Stimulated activated CD4-positive, alpha-beta T cell treated with anti-CD3 and anti-CD28 coated beads, Interleukin-4, amount 100 ng/mL, for 1 hour (primary cell): Measurements from ENCODE around the gene HDAC7.
"Not testable (repeated sequence)": the region's sequence is repeated elsewhere in the genome, so short reads cannot be mapped to it uniquely, and the experiment has no call there.

Experiments used
- DNase-seq: peaks from one replicate; pipeline ENCODE4 v3.0.0-alpha.2; 2020

Gene HDAC7

DNA sequence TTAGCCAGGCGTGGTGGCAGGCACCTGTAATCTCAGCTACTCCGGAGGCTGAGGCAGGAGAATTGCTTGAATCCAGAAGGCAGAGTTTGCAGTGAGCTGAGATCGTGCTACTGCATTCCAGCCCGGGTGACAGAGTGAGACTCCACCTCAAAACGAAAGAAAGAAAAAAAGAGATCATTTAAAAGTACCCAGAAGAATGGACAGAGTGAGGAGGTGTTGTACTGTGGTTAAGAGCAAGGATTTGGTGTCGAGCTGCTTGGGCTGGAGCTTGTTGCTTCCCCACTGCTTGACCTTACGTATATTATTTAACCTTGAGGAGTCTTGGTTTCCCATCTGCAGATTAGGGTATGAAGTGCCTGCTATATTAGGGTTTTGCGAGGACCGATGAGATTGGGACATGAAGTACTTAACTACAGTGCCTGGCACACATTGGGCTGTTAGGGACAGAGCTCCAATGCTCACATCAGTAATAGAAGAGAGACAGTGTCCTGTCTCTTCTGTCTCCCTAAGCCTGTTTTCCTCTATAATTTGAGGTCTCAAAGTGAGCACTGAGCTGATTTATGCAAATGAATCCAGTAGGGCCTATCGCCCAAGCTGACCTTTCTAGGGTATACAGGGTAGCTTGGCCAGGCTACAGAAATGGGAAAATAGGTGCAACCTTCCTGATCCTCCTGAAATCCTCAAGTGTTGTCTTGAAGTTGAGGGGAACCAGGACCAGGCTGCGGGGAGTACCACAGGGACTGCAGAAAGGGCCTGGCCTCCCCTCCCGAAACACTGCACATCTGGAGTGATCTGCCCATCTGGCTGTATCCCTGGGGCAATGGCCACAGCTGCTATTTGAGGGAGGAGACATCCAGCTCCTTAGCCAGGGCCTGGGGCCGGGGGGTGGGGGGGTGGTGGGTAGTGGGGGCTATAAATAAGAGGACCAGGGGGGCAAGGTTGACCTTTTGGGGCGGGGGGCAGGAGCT, 8.6 kb upstream of the HDAC7 start:
- no peak for DNase-seq

DNA sequence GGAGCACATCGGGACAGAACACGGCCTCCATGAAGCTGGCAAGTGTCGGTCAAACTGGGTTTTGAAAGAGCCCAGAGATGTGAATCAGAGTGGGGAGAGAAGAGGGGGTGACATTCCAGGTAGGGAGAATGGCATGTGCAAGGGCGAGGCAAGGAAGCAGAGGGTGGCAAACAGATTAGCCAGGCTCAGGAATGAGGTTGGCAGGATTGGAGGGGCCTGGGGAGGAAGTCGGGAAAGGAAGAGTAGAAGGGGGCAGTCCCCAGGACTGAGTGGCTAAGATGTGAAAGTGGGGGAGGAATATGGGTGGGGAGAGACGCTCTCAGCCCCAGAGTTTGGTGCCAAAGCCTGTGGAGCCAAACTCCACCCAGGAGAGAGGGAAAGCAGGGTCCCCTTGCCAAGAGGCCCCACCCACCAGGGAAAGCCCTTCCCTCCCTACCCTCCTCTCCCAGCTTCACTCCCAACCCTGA, 5.5 kb upstream of the HDAC7 start:
- DNase-seq: no peak

GRCh38 chr12:47824635-47825034, 4.9 kb upstream of the HDAC7 start:
- no peak for DNase-seq

- no peak for DNase-seq
These were observed 4.5 kb upstream of the HDAC7 start for GRCh38 chr12:47824198-47824597.

DNA sequence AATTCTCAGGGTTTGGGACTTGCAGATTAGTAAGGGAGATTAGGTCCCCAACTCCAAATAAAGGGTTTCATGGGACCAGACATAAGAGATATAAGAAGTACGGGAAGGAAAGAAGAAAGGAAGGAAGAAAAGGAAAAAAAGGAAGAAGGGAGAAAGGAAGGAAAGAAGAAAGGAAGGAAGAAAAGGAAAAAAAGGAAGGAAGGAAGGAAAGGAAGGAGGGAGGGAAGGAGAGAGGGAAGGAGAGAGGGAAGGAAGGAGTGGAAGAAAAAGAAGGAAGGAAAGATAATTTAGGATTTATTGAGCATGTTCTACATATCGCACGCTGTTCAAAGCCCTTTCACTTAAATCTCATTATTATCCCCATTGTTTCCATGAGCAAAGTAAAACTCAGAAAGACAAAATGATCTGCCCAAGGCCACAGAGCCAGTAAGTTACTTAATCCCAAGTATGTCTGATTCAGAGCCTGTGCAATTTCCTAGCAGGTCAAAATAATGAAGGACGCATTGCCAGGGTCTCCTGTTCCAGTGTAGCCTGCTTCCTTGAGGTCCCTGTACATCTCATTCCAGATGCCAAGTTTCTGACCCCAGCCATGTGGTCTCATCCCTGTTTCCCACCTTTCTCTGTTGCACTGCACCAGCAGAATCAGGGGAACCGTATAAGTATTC, 3.9 kb upstream of the HDAC7 start:
- no peak for DNase-seq

GRCh38 chr12:47822863-47823262, 3.2 kb upstream of the HDAC7 start:
- DNase-seq: no peak

- no peak for DNase-seq
These were observed 2.7 kb upstream of the HDAC7 start for GRCh38 chr12:47822401-47822800.

GRCh38 chr12:47821346-47821706, 1.6 kb upstream of the HDAC7 start:
- no peak for DNase-seq

DNA sequence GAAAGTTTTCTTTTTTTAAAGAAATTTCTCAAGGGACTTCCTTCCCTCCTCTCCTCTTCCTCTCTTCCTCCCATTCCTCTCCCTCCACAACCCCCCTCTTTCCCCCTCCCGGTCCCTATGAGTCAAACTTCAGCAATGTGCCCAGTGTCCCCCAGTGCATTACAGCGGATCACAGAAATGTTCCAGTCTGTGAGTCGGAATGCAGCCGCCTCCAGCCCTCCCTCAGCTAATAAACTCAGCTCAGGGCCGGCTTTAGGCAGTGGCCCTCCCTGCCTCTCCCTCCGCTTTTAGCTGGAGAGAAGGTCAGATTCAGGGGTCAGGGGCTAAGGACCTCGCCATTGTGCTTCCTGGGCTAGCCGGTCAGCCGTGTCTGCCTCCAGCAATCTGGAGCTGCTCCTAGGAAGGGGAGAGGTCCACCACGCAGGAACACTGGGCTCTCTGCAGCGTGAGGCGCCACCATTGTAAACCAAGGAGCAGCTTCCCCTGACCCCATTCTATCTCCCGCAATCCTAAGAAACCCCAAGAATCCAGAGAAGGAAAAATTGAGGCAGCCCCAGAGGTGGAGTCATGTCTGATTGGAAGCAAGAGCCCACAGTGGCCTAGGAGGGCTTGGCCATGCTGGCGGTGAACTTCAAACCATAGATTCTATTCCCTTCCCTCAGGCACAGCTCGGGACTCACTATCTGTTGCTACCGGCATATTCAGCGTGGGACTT, 1.1 kb upstream of the HDAC7 start:
- no peak for DNase-seq

GRCh38 chr12:47819138-47819895, 386 bp downstream of the HDAC7 start:
- peak; percentile 58 for DNase-seq

- DNase-seq: no peak
These were observed 1.1 kb downstream of the HDAC7 start for GRCh38 chr12:47818467-47819137.

DNA sequence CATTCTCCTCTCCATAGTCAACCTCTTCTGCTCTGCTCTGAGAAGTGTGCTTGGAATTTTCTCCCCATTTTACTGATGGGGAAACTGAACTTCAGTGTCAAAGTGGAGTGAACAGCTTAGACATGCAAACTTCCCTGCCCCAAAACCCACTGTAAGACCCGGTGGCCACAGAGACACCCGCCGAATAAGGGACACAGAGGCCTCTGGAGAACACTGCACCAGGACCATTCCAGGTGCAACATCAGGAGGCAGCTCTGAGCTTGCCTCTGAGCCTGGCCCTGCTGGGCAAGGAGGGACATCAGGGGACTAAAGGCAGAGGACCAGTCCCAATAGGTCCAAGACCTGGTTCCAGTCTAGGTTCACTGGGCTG, 1.7 kb downstream of the HDAC7 start:
- DNase-seq: no peak

GRCh38 chr12:47817272-47818006, 2.3 kb downstream of the HDAC7 start:
- DNase-seq: no peak

DNA sequence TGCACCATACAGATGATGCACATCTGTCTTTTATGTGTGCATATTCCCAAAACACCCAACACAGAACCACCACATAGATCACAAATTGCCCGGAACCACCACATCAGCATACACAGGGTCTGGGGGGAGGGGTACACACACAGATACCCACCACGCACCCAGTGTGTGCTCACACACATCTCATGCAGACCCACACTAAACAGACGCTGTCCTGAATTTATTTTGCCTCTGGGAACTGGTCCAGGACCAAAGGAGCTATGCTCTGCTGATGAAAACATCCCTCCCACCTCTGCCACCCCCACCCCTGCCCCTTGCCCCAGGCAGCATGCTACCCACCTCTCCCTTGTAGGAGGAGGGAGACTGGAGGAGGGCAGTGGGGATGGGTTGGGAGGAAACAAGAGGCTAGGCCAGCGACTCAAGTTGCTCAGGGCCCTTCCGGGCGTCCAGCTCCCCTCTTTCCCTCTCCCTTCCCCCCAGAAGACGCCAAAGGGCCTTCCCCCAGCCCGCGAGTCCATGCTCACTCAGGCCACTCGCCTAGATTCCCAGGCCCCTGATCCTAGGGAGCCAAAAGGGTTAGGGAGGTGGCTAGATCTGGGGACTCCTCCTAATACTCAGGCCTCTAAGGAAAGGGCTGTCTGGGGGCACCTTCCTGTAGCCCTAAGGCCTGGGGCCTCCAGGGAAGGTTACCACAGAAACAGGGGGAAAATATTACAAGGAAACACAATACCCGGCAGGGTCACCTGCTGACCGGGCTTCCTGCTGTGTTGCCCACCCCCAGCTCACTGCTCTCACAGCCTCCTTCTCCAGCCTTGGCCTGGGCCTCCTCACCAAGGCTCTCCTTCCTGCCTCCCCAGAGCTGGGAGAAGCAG, 3.1 kb downstream of the HDAC7 start:
- DNase-seq: no peak

GRCh38 chr12:47815447-47815846, 4.3 kb downstream of the HDAC7 start:
- not testable (repeated sequence) for DNase-seq

- DNase-seq: no peak
These were observed 5.0 kb downstream of the HDAC7 start for GRCh38 chr12:47814539-47815170.

- no peak for DNase-seq
These were observed 6.0 kb downstream of the HDAC7 start for GRCh38 chr12:47813511-47814196.

DNA sequence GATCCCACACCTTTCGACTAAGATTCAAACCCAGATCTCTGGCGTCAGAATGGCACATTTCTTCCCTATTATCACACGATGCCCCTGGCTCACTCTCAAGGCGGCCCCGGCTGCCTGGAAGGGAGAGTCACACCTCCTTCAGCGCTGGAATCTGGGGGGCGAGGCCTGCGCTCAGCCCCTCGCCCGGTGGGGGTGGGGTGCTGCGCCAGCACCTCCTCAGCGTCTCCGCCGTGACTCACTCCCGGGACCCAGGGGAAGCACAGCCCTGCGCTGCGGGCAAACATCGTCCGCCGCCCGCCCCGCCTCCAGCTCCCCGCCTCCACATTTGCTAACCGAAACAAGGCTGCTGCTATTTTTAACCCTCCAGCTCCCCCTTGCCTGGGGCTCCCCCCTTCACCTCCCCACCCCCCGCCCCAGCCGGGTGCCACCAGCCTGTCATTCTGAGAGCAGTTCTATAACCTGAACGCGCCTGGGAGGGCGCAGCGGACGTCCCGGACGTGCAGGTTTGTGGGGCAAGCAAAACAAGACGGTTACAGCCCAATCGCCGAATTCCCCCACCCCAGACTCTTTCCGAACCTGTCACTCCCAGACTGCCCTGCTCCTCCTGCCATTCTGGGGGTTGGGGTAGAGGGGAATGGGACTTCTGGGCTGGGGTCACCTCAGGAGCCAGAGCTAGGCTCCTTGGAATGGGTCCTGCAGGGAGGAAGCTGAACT, 6.7 kb downstream of the HDAC7 start:
- peak; percentile 95 for DNase-seq
